Breast epithelium (tissue), 4 donors: ENCODE results near the gene ZFHX2. TPM values are rescaled to one million over a fixed set of nuclear protein-coding genes. Genes with fewer than 3 reads are reported as not detected.
A peak's percentile ranks its signal among the peaks of the same experiment; 100 is the strongest.

Experiments used
- DNase-seq, 2 donors: peaks; one replicate each; pipeline ENCODE4 v3.0.0-alpha.2; 2019; ENCODE audit warnings: low spot score in 2 of 2
- H3K27ac ChIP-seq, 2 donors: fragments of 200-600 bp; sonication (generic) in 1 of 2; one replicate each; pipeline ENCODE4 v1.5.1; 2016 to 2019; ENCODE audit warnings: mild to moderate bottlenecking in 1 of 2
- H3K27me3 ChIP-seq, 2 donors: fragments of 200-600 bp; sonication (generic) in 1 of 2; one replicate each; pipeline versions ENCODE4 v1.5.1 to v1.6.0; 2017 to 2019; ENCODE audit warnings: control low read depth in 1 of 2, mild to moderate bottlenecking in 1 of 2
- H3K36me3 ChIP-seq: fragments of 200-600 bp; one replicate; pipeline ENCODE4 v1.5.1; 2019
- H3K4me1 ChIP-seq, 2 donors: fragments of 200-600 bp; sonication (generic); one replicate each; pipeline ENCODE4 v1.5.1; 2016 to 2019; ENCODE audit warnings: control low read depth in 1 of 2
- H3K4me3 ChIP-seq, 3 donors: fragments of 200-600 bp; sonication (generic); 1 replicate in 2 of 3; 2 replicates in 1 of 3; pipeline ENCODE4 v1.5.1; 2016 to 2019; ENCODE audit warnings: mild to moderate bottlenecking in 3 of 3, moderate library complexity in 2 of 3
- H3K9me3 ChIP-seq, 2 donors: fragments of 200-600 bp; sonication (generic) in 1 of 2; one replicate each; pipeline ENCODE4 v1.5.1; 2016 to 2019; ENCODE audit warnings: control low read depth in 1 of 2
- POLR2A ChIP-seq: fragments of 450-650 bp; IDR thresholded peaks from one replicate; pipeline ENCODE4 v1.6.1; 2016; ENCODE audit warnings: antibody characterized with exemption, mild to moderate bottlenecking, moderate library complexity
- POLR2AphosphoS5 ChIP-seq, 3 donors: sonication (generic); formaldehyde crosslinking; IDR thresholded peaks; one replicate each; pipeline ENCODE4 v1.6.1; 2017; ENCODE audit warnings: antibody characterized with exemption in 3 of 3
- intact Hi-C: fragments of 100-400 bp; cut with DNase I; formaldehyde crosslinking; loops from one replicate; pipeline ENCODE4 v1.15.1; 2023; ENCODE audit warnings: low total_unique reads
- total RNA-seq, 3 donors: library from RNA; depleted of rRNA; stranded (reverse); fragments of >200 nt; gene quantifications; one replicate each; pipeline ENCODE4 v1.1.0, GENCODE V29; 2016
- TF ChIP-seq, protein P1 (sequence below), 3 donors: fragments of 450-650 bp; IDR thresholded peaks; one replicate each; pipeline ENCODE4 v1.5.1; 2016 to 2017; ENCODE audit warnings: antibody characterized with exemption in 3 of 3, mild to moderate bottlenecking in 3 of 3, moderate library complexity in 3 of 3

ZFHX2 gene
- total RNA-seq, 3 donors from 2014 or later: 0.48 to 1.2 (median 0.66) TPM

DNA sequence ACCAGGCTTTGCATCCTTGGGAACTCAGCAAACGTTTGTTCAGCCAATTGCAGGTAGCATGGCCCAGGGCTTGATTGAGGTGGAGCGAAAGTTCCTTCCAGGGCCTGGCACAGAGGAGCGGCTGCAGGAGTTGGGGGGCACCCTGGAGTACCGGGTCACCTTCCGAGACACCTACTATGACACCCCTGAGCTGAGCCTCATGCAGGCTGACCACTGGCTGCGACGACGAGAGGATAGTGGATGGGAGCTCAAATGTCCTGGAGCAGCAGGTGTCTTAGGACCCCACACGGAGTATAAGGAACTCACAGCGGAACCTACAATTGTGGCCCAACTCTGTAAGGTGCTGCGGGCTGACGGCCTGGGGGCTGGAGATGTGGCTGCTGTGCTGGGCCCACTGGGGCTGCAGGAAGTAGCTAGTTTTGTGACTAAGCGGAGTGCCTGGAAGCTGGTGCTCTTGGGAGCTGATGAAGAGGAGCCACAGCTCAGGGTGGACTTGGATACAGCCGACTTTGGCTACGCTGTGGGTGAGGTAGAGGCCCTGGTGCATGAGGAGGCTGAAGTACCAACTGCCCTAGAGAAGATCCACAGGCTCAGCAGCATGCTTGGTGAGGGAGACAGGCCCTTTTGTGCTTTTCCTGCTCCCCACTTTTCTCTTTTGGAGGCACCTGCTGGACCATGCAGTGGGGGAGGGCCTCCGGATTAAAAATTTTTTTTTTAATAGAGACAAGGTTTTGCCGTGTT, 5.3 kb upstream of the ZFHX2 start:
- Histone ChIP-seq H3K9me3 (no peaks in the 10 kb centered on the region), H3K27ac (peak overlapping the region; percentile 93), H3K4me1 (no peaks in the 10 kb centered on the region), H3K4me3 (peak overlapping the region; percentile 75 to 97 (median 86)), H3K27me3 (no peaks in the 10 kb centered on the region), H3K36me3 (no peaks in the 10 kb centered on the region)
- intact Hi-C loops: loop anchor here (10.0 kb wide), 1 partner anchor 252 kb away; the partner anchor contains the start of genes BCL2L2 and PPP1R3E
- TF ChIP-seq POLR2AphosphoS5 (IDR thresholded peaks at IDR 0.05): no peak
- TF ChIP-seq, protein P1, sequence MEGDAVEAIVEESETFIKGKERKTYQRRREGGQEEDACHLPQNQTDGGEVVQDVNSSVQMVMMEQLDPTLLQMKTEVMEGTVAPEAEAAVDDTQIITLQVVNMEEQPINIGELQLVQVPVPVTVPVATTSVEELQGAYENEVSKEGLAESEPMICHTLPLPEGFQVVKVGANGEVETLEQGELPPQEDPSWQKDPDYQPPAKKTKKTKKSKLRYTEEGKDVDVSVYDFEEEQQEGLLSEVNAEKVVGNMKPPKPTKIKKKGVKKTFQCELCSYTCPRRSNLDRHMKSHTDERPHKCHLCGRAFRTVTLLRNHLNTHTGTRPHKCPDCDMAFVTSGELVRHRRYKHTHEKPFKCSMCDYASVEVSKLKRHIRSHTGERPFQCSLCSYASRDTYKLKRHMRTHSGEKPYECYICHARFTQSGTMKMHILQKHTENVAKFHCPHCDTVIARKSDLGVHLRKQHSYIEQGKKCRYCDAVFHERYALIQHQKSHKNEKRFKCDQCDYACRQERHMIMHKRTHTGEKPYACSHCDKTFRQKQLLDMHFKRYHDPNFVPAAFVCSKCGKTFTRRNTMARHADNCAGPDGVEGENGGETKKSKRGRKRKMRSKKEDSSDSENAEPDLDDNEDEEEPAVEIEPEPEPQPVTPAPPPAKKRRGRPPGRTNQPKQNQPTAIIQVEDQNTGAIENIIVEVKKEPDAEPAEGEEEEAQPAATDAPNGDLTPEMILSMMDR (IDR thresholded peaks at IDR 0.05): no peak
- no peak for TF ChIP-seq POLR2A
- DNase-seq: no peak

DNA sequence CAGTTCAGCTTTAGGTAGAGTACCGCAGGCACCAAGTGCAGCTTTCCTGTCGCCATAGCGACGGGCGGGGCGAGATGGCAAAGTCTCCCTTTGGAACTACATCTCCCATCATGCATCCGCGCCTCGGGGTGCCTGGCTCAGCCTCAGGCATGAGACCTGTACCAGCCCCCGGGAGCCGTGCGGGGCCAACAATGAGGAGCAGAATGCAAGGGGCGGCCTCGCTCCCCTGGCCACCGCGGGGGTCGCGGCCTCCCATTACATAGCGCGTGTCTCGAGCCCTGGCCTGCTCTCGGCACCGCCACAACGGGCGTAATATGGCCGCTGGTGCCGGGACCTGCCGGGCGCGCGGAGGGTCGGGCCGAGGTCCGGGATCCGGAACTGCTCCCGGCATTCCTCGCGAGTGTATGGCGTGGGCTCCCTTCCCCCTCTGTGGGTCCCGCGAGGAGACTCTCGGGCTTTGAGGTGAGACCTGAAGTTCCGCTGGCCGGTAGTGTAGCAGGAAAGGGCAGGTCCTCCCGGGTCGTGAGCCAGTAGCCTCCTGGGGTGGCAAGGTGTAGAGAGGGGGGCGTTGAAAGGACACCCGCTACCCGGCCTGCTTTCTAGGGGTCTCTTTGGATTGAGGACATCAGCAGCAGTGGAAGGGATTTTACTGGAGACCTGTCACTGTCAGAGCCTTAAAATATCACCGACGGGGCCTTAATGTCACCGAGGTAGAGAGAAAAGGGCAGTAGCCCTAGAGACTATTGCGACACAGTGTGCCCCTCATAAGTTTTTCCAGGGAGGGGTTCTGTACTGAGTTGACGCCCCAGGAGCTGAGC, 4.5 kb upstream of the ZFHX2 start, which contains the start of gene THTPA:
Gene THTPA (plus strand): TSS at position 390 of the 818 bp plus-strand sequence. CDS start 487 bp downstream, outside the sequence.
- peak; percentile 80 to 84 for DNase-seq
- H3K36me3 ChIP-seq: no peaks in the 10 kb centered on the region
- H3K27ac ChIP-seq: peak within 1 kb of the TSS; percentile 93
- peak; percentile 68 to 78 (median 73) for TF ChIP-seq POLR2AphosphoS5 (IDR thresholded peaks at IDR 0.05)
- TF ChIP-seq POLR2A: no peak
- TF ChIP-seq, protein P1 (IDR thresholded peaks at IDR 0.05): peak in 1 of 3 donors; percentile 8
- no peaks in the 10 kb centered on the region for H3K27me3 ChIP-seq
- intact Hi-C loops: loop anchor here (10.0 kb wide), 1 partner anchor 251 kb away; the partner anchor contains the start of genes BCL2L2 and PPP1R3E
- no peaks in the 10 kb centered on the region for H3K4me1 ChIP-seq
- H3K4me3 ChIP-seq: peak within 1 kb of the TSS; percentile 75 to 97 (median 86)
- H3K9me3 ChIP-seq: no peaks in the 10 kb centered on the region

DNA sequence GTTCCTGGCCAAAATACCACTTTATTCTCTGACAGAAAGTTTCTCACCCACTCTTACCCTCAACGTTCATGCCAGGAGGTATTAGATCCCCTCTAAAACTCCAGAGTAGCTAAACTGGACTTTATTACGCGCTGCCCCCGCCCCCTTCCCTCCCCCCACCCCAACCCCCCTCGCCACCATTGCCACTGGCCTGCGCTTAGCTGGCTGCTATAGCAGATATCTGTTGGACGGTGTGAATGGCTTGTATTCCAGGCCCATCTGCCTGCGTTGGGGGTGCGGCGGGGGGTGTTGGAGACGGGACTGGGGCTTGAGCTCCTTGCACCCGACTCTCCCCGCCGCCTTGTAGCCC, 3.9 kb upstream of the ZFHX2 start:
- intact Hi-C loops: loop anchor here (10.0 kb wide), 1 partner anchor 251 kb away; the partner anchor contains the start of genes BCL2L2 and PPP1R3E
- Histone ChIP-seq H3K36me3 (no peaks in the 10 kb centered on the region), H3K4me1 (no peaks in the 10 kb centered on the region), H3K27ac (peak overlapping the region; percentile 93), H3K27me3 (no peaks in the 10 kb centered on the region), H3K4me3 (peak overlapping the region; percentile 75 to 97 (median 86)), H3K9me3 (no peaks in the 10 kb centered on the region)
- DNase-seq: no peak
- TF ChIP-seq POLR2AphosphoS5 (IDR thresholded peaks at IDR 0.05) (no peak), POLR2A (no peak)
- TF ChIP-seq, protein P1 (IDR thresholded peaks at IDR 0.05): no peak

DNA sequence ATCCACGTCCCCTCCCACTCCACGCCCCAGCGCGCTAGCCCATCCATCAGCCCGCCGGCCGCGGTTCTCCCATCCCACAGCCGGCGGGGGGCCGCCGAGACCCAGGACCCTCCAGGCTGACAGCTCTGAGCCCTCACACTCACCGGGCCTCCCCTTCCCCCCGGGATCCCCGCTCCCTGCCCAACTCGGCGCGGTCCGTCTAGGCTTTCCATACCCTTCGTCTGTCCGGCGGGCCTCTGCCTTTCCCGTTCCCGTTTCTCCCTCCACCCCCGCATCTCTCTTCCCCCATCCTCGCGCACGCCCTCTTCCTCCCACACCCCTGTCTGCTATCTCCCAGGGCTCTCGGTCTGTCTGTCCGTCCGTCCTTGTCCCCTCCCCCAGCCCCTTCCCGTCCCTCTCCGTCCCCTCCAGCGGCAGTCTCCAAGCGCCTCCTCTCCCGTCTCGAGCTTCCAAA, 726 bp downstream of the ZFHX2 start:
- Histone ChIP-seq H3K36me3 (no peaks in the 10 kb centered on the region), H3K9me3 (no peaks in the 10 kb centered on the region), H3K27me3 (no peaks in the 10 kb centered on the region), H3K4me3 (peak overlapping the region; percentile 47 to 72 (median 62)), H3K27ac (peak overlapping the region in 1 of 2 donors; percentile 48), H3K4me1 (no peaks in the 10 kb centered on the region)
- no peak for DNase-seq
- intact Hi-C loops: loop anchor here (10.0 kb wide), 1 partner anchor 246 kb away; the partner anchor contains the start of genes BCL2L2 and PPP1R3E
- TF ChIP-seq POLR2AphosphoS5 (IDR thresholded peaks at IDR 0.05): no peak
- TF ChIP-seq POLR2A: no peak
- TF ChIP-seq, protein P1 (IDR thresholded peaks at IDR 0.05): no peak
